A172 (cell line): ENCODE data around the gene SCAF4. TPM values are rescaled to one million over a fixed set of nuclear protein-coding genes. Genes with fewer than 3 reads are reported as not detected.
"Not testable (repeated sequence)": the region's sequence is repeated elsewhere in the genome, so short reads cannot be mapped to it uniquely, and the experiment has no call there.

Source experiments
- DNase-seq: peaks from one replicate; pipeline ENCODE4 v3.0.0-alpha.2; 2015; ENCODE audit warnings: low spot score
- total RNA-seq: library from RNA; depleted of rRNA; stranded (reverse); fragments of >200 nt; shearing (Covaris generic); gene quantifications from 2 replicates; pipeline ENCODE4 v1.2.3, GENCODE V29; 2014

The SCAF4 gene
- total RNA-seq, 1 experiment from 2014 or later, result 5.7 TPM

DNA sequence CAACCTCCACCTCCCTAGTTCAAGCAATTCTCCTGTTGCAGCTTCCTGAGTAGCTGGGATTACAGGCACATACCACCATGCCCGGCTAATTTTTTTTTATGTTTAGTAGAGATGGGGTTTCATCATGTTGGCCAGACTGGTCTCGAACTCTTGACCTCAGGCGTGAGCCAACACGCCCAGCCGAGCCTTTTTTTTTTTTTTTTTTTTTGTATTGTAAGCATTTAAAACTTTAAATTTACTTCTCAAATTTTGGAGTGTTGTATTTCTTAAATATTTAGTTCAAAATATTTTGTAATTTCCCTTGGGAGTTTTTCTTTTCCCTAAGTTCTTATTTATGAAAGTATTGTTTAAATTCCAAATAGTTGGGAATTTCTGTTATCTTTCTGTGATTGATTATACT, 9.2 kb upstream of the SCAF4 start:
- DNase-seq, result no peak

GRCh38 chr21:31737586-31738397, 5.9 kb upstream of the SCAF4 start:
- DNase-seq, result not testable (repeated sequence)

DNA sequence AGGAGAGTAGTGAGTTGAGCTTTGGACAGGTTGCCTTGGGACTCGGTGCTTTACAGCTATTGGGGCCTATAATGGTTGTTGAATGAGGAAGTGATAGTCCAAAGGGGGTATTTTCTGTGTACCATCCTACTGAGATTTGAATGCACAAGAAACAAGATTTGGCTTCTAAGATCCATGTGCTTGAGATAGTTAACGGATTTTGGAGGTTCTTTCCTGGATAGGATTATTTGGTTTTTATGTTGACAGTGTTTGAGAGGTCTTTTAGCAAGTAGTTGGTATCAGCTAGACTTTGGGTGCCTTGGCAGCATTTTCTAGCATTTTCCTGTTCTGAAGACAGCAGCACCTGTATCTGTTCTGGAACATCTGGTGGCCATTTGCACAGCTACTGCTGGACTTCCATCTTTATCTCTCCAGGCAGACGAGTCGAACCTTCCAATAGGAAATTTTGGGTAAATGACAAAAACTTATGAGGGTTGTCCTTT, 3.6 kb upstream of the SCAF4 start:
- DNase-seq, result no peak

- no peak for DNase-seq
Measured at GRCh38 chr21:31733551-31734149, 1.7 kb upstream of the SCAF4 start.

GRCh38 chr21:31732597-31733550, 956 bp upstream of the SCAF4 start:
- no peak for DNase-seq

- DNase-seq, result no peak
Measured at GRCh38 chr21:31731056-31731856, 662 bp downstream of the SCAF4 start.

- peak; percentile 22 for DNase-seq
Measured at GRCh38 chr21:31730712-31731055, 1.2 kb downstream of the SCAF4 start.

DNA sequence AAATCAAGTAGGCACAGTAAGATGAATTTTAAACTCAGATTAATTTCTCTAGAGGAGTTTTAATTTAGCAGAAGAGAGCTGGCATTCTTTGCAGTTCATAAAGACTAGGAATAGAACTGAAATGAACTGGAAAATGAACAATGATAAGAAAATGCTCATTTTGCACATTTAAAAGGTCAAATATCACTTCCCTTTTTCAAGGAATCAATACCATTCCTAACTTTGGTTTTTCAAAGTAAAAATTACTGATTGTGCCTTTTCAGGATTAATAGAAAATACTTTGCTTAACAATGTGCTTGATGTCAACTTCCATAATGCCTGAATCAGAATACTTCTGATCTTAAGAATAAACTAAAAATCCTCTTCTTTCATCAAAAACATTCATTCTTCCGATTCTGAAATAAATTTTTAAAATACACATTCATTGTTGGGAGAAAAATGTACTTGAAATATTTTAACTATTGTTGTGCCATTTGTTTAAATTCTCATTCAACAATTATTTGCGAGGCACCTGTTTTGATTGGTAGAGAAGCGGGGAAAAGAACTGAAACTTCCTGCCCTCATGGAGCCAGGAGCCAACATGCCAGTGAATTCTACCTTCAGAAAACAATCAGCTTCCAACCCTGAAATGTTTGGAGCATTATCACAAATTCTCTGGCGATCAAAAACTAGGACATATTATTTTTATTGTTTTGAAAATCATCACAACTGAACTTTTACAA, 2.1 kb downstream of the SCAF4 start:
- DNase-seq, result no peak

- no peak for DNase-seq
Measured at GRCh38 chr21:31728952-31729351, 3.0 kb downstream of the SCAF4 start.

GRCh38 chr21:31728191-31728590, 3.7 kb downstream of the SCAF4 start:
- DNase-seq, result no peak

GRCh38 chr21:31727181-31727580, 4.7 kb downstream of the SCAF4 start:
- DNase-seq, result no peak

- no peak for DNase-seq
Measured at GRCh38 chr21:31726407-31726806, 5.5 kb downstream of the SCAF4 start.

GRCh38 chr21:31725202-31725839, 6.6 kb downstream of the SCAF4 start:
- no peak for DNase-seq

DNA sequence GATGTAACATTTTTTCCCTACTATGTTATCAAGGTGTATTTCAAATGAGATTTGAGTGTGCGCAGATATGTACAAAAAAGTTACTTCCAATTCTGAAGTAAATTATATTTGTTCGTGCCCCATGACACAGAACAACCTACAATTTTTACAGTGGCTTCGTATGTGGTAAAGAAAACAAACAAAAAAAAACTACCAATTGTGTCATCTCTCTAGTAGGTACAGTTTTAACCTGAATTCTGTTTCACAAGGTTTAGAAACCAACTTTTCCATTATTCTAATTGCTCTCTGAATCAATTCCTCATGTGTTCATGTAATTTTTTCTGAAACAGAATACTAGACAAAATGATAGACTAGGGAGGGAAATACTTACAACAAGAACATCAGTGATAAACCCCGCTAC, 7.4 kb downstream of the SCAF4 start:
- DNase-seq, result no peak

DNA sequence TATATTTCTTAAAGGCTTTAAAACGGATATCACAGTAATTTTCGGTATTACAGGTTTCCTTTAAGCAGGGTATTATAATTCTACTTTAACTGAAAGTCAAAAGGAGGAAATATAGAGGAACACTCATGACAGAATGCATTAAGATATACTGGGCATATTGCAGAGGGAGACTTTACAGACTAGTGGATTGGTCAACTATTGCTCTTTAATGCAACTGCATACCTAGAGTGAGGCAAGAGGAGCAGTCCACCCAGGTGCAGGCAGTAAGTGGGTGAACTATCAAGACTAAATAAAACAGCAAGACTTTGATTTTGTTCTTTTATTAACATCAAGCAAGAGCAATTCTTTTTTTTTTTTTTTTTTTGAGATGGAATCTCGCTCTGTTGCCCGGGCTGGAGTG, 10.5 kb downstream of the SCAF4 start:
- DNase-seq, result no peak

DNA sequence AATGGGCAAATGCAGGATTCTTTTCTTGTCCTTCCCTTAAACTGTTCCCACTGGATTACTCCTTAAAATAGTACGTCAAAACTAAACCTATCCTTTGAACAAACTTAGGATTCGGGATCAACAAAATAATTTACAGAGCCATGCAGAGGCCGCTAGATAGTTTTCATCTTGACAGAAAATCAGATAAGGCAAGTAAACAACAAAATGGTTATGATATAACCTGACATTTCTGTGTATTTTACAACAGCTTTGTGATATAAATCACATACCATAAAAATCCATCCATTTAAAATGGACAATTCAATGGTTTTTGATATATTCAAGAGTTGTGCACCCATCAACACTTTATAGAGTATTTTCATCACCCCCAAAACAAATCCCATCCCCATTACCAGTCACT, 11.2 kb downstream of the SCAF4 start:
- no peak for DNase-seq

GRCh38 chr21:31720330-31720729, 11.6 kb downstream of the SCAF4 start:
- no peak for DNase-seq

DNA sequence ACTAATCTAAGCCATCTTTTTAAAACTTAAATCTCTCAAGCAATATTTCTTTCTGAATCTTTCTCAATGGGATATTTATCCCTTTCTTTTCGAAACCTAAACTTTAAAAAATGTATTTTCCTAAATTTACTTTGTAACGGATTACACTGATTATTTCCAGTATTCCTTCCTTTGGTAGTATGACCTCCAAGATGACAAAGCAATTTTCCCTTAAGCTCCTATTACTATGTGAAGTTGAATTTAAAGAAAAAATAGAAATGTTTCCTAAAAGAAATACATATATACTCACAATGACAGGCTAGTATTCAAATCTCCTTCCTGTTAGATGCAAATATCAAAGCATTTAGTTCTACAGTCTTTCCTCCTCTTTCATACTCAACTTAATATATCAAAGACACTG, 15.8 kb downstream of the SCAF4 start:
- no peak for DNase-seq

- no peak for DNase-seq
Measured at GRCh38 chr21:31714741-31715365, 17.1 kb downstream of the SCAF4 start.
